Upper lobe of left lung (tissue), 4 donors: ENCODE results near the gene LRBA.

Experiments
- CTCF ChIP-seq, 6 experiments: fragments of 450-650 bp in 4 of 6; fragments of 200-600 bp in 2 of 6; sonication (generic) in 2 of 6; IDR thresholded peaks; one replicate each; pipeline ENCODE4 v1.5.1; 2016 to 2019; ENCODE audit warnings: antibody characterized with exemption in 6 of 6
- POLR2AphosphoS5 ChIP-seq, 2 donors: sonication (generic); formaldehyde crosslinking; IDR thresholded peaks; one replicate each; pipeline ENCODE4 v1.5.1; 2017; ENCODE audit warnings: antibody characterized with exemption in 2 of 2

GRCh38 chr4:150395872-150396271 is 619.2 kb downstream of the LRBA start:
- TF ChIP-seq CTCF (IDR thresholded peaks at IDR 0.05) = no peak
- TF ChIP-seq POLR2AphosphoS5 (IDR thresholded peaks at IDR 0.05) = no peak
